Keratinocyte (primary cell): ENCODE measurements around the gene SLC38A2. TPM values are rescaled to one million over a fixed set of nuclear protein-coding genes. Genes with fewer than 3 reads are reported as not detected.
A peak's percentile ranks its signal among the peaks of the same experiment; 100 is the strongest.

Experiments
- DNase-seq: peaks from one replicate; pipeline ENCODE4 v3.0.0-alpha.2; 2011; ENCODE audit warnings: low read depth, missing footprints, low spot score
- FAIRE-seq: peaks from 2 replicates; lab custom pipeline; 2011; peaks lifted over from hg19 to GRCh38; lab: Jason Lieb, UNC
- H2AFZ ChIP-seq: 2 replicates; pipeline ENCODE4 v1.6.0; 2012; ENCODE audit warnings: low read length, control low read depth, inconsistent platforms; ENCODE audit not compliant: control insufficient read depth
- H3K27ac ChIP-seq: 2 replicates; pipeline ENCODE4 v1.5.1; 2011; ENCODE audit warnings: low read length; ENCODE audit not compliant: control insufficient read depth, insufficient read depth
- H3K27me3 ChIP-seq: 3 replicates; pipeline ENCODE4 v1.6.0; 2011; ENCODE audit warnings: low read length; ENCODE audit not compliant: control insufficient read depth, insufficient read depth; ENCODE audit errors: extremely low read depth
- H3K36me3 ChIP-seq, 2 experiments: 2 replicates in 1 of 2; 3 replicates in 1 of 2; pipeline ENCODE4 v1.5.1; 2011; ENCODE audit warnings: low read length in 2 of 2, mild to moderate bottlenecking in 1 of 2; ENCODE audit not compliant: control insufficient read depth in 2 of 2, insufficient read depth in 2 of 2; ENCODE audit errors: extremely low read depth in 1 of 2
- H3K4me1 ChIP-seq: 3 replicates; pipeline ENCODE4 v1.5.1; 2011; ENCODE audit warnings: low read length; ENCODE audit not compliant: control insufficient read depth, insufficient read depth; ENCODE audit errors: extremely low read depth
- H3K4me2 ChIP-seq: 3 replicates; pipeline ENCODE4 v1.6.0; 2011; ENCODE audit warnings: low read depth, low read length; ENCODE audit not compliant: control insufficient read depth, insufficient read depth; ENCODE audit errors: extremely low read depth
- H3K4me3 ChIP-seq, 3 experiments: fragments of 200-600 bp in 1 of 3; sonication (generic) in 1 of 3; 2 replicates in 2 of 3; 3 replicates in 1 of 3; pipeline ENCODE4 v1.5.1; 2011 to 2016; ENCODE audit warnings: low read length in 3 of 3, mild to moderate bottlenecking in 3 of 3, control low read depth in 2 of 3, inconsistent platforms in 1 of 3, low read depth in 1 of 3, mixed read lengths in 1 of 3, mixed run types in 1 of 3, moderate library complexity in 1 of 3; ENCODE audit not compliant: control insufficient read depth in 2 of 3, insufficient read depth in 2 of 3; ENCODE audit errors: extremely low read depth in 1 of 3
- H3K79me2 ChIP-seq: 2 replicates; pipeline ENCODE4 v1.6.0; 2012; ENCODE audit warnings: low read length; ENCODE audit not compliant: control insufficient read depth, insufficient read depth
- H3K9ac ChIP-seq: 3 replicates; pipeline ENCODE4 v1.6.0; 2011; ENCODE audit warnings: low read length; ENCODE audit not compliant: control insufficient read depth, insufficient read depth; ENCODE audit errors: extremely low read depth
- H3K9me1 ChIP-seq: 3 replicates; pipeline ENCODE4 v1.6.0; 2011; ENCODE audit warnings: low read length; ENCODE audit not compliant: control insufficient read depth, insufficient read depth; ENCODE audit errors: extremely low read depth
- H3K9me3 ChIP-seq: 2 replicates; pipeline ENCODE4 v1.5.1; 2012; ENCODE audit warnings: low read depth, low read length; ENCODE audit not compliant: control insufficient read depth
- H4K20me1 ChIP-seq: 3 replicates; pipeline ENCODE4 v1.6.0; 2011; ENCODE audit warnings: low read length; ENCODE audit not compliant: control insufficient read depth, insufficient read depth; ENCODE audit errors: extremely low read depth
- CTCF ChIP-seq, 3 experiments: IDR thresholded peaks in 1 of 3; conservative IDR thresholded peaks in 1 of 3; optimal IDR thresholded peaks in 1 of 3; 2 replicates in 2 of 3; 3 replicates in 1 of 3; pipeline versions ENCODE3 to v1.5.1; 2011; ENCODE audit warnings: low read length in 3 of 3, mild to moderate bottlenecking in 3 of 3, moderate library complexity in 2 of 3, control low read depth in 1 of 3, inconsistent platforms in 1 of 3; ENCODE audit not compliant: insufficient read depth in 2 of 3; ENCODE audit errors: extremely low read depth in 1 of 3
- EZH2 ChIP-seq: IDR thresholded peaks from one replicate; pipeline ENCODE4 v1.6.1; 2012; ENCODE audit warnings: inconsistent platforms, mild to moderate bottlenecking, low read length, moderate library complexity
- dilution Hi-C: fragments of 300-500 bp; cut with MboI; formaldehyde crosslinking; loops from one replicate; pipeline ENCODE4 v1.7.0; 2020; ENCODE audit warnings: low sequenced_read_pairs; ENCODE audit not compliant: extremely low pct_ligation_motif_present
- polyA plus RNA-seq, 5 experiments: library from polyadenylated mRNA; depleted of rRNA in 3 of 5; stranded (reverse) in 3 of 5; stranded (forward) in 1 of 5; unstranded in 1 of 5; fragments of >200 nt; gene quantifications; 1 replicate in 1 of 5; 2 replicates in 3 of 5; 3 replicates in 1 of 5; pipeline versions ENCODE4 v1.2.1 to v1.2.3, GENCODE V29; 2011 to 2012; ENCODE audit warnings: missing spikeins in 2 of 5, low read depth in 1 of 5, low replicate concordance in 1 of 5

Gene SLC38A2
- polyA plus RNA-seq, 1 donor (not counting 4 experiments of a cell fraction or from before 2014, with no cell fraction given) = 577 TPM

GRCh38 chr12:46402451-46402850, 29.9 kb upstream of the SLC38A2 start:
- FAIRE-seq (peak; percentile 17), DNase-seq (no peak)
- Histone ChIP-seq H2AFZ (no peak overlapping the region), H3K9me3 (no peaks in the 10 kb centered on the region), H4K20me1 (no peaks in the 10 kb centered on the region), H3K27me3 (no peaks in the 10 kb centered on the region), H3K79me2 (no peaks in the 10 kb centered on the region), H3K36me3 (no peaks in the 10 kb centered on the region), H3K4me1 (peaks cover 30% of the 10 kb centered on the region), H3K27ac (peak overlapping the region; percentile 33), H3K4me3 (no peak overlapping the region), H3K9ac (no peak overlapping the region), H3K4me2 (peak overlapping the region; percentile 44), H3K9me1 (no peaks in the 10 kb centered on the region)
- dilution Hi-C loops = no loop called here
- no peak for TF ChIP-seq CTCF (optimal IDR thresholded peaks at IDR 0.05 in 1 of 3, IDR thresholded peaks at IDR 0.05 in 1 of 3, conservative IDR thresholded peaks at IDR 0.05 in 1 of 3; ENCODE audit: extremely low read depth in 1 of 3, insufficient read depth in 2 of 3, low read length in 3 of 3)

GRCh38 chr12:46401662-46402061, 29.1 kb upstream of the SLC38A2 start:
- no peak for DNase-seq
- H4K20me1 ChIP-seq = no peaks in the 10 kb centered on the region
- no peaks in the 10 kb centered on the region for H3K36me3 ChIP-seq
- no peak overlapping the region for H3K4me3 ChIP-seq
- peaks cover 22% of the 10 kb centered on the region for H3K4me1 ChIP-seq
- H3K4me2 ChIP-seq = peak overlapping the region; percentile 44
- no peaks in the 10 kb centered on the region for H3K79me2 ChIP-seq
- H2AFZ ChIP-seq = no peak overlapping the region
- H3K27ac ChIP-seq = peak overlapping the region; percentile 19
- H3K9me3 ChIP-seq = no peaks in the 10 kb centered on the region
- no peak overlapping the region for H3K9ac ChIP-seq
- TF ChIP-seq CTCF (optimal IDR thresholded peaks at IDR 0.05 in 1 of 3, IDR thresholded peaks at IDR 0.05 in 1 of 3, conservative IDR thresholded peaks at IDR 0.05 in 1 of 3; ENCODE audit: extremely low read depth in 1 of 3, insufficient read depth in 2 of 3, low read length in 3 of 3) = peak; percentile 21 to 44 (median 28)
- TF ChIP-seq EZH2 = no peak
- H3K9me1 ChIP-seq = no peaks in the 10 kb centered on the region
- no peaks in the 10 kb centered on the region for H3K27me3 ChIP-seq
- no peak for FAIRE-seq
- dilution Hi-C loops = no loop called here
